Measurements from ENCODE around the gene C2CD3. TPM values are rescaled to one million over a fixed set of nuclear protein-coding genes. Genes with fewer than 3 reads are reported as not detected.
A peak's percentile ranks its signal among the peaks of the same experiment; 100 is the strongest.
"Not testable (repeated sequence)": the region's sequence is repeated elsewhere in the genome, so short reads cannot be mapped to it uniquely, and the experiment has no call there.

C2CD3 gene
- total and polyA plus RNA-seq, 7 donors = 5.1 to 14.4 (median 9.7) TPM

DNA sequence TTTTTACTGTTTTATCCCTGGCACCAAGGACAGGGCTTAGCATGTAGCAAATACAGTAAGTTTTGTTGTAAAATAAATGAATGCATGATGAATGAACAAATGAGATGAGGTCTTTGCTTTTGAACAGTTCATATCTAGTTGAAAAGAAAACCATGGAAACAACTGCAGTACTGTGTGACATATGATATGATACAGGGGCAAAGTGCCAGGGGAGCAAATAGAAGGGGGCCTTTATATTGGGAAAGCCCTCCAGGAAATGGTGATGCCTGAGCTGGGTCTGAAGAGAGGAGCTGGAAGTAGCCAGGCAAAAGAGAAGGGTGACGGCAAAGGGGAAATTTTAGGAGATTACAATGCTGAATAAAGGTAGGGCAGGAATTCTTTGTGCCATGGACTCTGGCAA lies 98.1 kb downstream of the C2CD3 start:
- DNase-seq (no peak), ATAC-seq (no peak)
- Histone ChIP-seq H3K36me3 (ENCODE audit: insufficient read depth in 1 of 2, low read depth in 1 of 2) (peaks cover 7 to 34% of the 10 kb centered on the region in 2 donors), H3K27ac (no peak overlapping the region), H3K27me3 (ENCODE audit: insufficient read depth in 3 of 3, low read length in 2 of 3) (no peaks in the 10 kb centered on the region), H3K9me3 (no peaks in the 10 kb centered on the region), H3K4me1 (peaks cover 43% of the 10 kb centered on the region), H3K4me3 (no peak overlapping the region)
- WGBS, 3 donors = 20 to 67% (median 43%) methylated on average over 1 of the region's 1 CpG
- TF ChIP-seq, protein P1, sequence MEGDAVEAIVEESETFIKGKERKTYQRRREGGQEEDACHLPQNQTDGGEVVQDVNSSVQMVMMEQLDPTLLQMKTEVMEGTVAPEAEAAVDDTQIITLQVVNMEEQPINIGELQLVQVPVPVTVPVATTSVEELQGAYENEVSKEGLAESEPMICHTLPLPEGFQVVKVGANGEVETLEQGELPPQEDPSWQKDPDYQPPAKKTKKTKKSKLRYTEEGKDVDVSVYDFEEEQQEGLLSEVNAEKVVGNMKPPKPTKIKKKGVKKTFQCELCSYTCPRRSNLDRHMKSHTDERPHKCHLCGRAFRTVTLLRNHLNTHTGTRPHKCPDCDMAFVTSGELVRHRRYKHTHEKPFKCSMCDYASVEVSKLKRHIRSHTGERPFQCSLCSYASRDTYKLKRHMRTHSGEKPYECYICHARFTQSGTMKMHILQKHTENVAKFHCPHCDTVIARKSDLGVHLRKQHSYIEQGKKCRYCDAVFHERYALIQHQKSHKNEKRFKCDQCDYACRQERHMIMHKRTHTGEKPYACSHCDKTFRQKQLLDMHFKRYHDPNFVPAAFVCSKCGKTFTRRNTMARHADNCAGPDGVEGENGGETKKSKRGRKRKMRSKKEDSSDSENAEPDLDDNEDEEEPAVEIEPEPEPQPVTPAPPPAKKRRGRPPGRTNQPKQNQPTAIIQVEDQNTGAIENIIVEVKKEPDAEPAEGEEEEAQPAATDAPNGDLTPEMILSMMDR (IDR thresholded peaks at IDR 0.05) = no peak
- intact Hi-C loops (cut with DNase I) = loop anchor here in 1 of 2 donors (5.0 kb wide), 1 partner anchor 60 kb away; no protein-coding TSS in a partner anchor

DNA sequence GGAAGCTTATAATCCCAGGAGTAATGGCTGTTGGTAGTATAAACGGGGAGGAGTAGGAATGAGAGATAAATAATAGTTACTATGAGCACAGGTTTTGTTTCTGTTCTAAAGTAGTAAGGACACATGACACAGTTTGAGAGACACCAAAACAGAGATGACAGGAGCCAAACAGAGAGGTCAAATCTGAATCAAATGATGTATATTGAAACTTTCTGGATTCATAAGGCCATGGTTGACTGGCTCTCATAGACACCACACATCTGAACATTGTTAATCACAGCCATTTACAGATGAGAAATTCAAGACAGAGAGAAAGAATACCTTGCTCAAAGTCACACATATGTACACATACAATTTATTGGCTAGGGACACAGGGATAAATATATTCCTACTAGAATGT lies 98.5 kb downstream of the C2CD3 start:
- Histone ChIP-seq H3K27ac (no peak overlapping the region), H3K36me3 (ENCODE audit: insufficient read depth in 1 of 2, low read depth in 1 of 2) (peaks cover 7 to 32% of the 10 kb centered on the region in 2 donors)
- intact Hi-C loops (cut with DNase I) = loop anchor here in 1 of 2 donors (5.0 kb wide), 1 partner anchor 60 kb away; no protein-coding TSS in a partner anchor

DNA sequence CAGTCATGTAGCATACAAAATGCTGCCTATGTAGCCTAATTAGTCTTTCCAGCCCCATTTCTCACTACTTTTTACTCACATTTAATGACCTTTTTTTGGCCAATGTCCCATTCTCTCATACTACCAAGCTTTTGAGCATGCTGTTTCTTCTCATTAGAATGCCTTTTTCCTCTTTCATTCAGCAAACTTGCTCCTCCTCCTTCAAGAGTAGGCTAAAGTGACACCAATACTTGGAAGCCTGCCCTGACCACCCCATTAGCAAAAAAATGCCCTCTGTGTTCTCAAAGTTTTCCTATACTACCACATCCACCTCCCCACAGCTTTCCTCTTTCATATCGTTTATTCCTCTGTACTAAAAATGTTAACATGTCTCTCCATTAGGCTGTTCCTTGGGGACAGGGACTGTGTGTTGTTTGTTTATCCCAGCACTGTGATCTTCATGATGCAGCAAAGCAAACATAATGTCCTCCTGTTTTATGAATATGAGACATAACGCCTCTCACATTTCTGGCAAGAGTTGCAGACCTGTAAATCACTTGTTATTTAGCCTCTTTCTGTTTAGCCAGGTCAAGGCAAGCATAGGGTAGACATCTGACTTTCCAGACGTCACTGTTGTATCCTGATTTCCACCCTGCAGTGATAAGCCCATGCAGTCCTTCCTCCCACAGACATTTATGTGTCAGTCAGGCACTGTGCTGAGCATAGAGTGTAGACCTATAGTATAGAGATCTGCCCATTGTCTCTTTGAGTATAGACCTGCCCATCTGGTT lies 99.9 kb downstream of the C2CD3 start:
- ATAC-seq (peak; percentile 48 to 92 (median 84)), DNase-seq (no peak)
- WGBS, 3 donors = 22 to 33% (median 30%) methylated on average over 3 of the region's 3 CpGs
- no peaks in the 10 kb centered on the region for H3K9me3 ChIP-seq
- H3K27ac ChIP-seq = peak overlapping the region; percentile 77
- peaks cover 7 to 32% of the 10 kb centered on the region in 2 donors for H3K36me3 ChIP-seq (ENCODE audit: insufficient read depth in 1 of 2, low read depth in 1 of 2)
- H3K4me1 ChIP-seq = peaks cover 43% of the 10 kb centered on the region
- H3K27me3 ChIP-seq (ENCODE audit: insufficient read depth in 3 of 3, low read length in 2 of 3) = no peaks in the 10 kb centered on the region
- intact Hi-C loops (cut with DNase I) = loop anchor here in 1 of 2 donors (5.0 kb wide), 1 partner anchor 59 kb away; no protein-coding TSS in a partner anchor
- peak overlapping the region; percentile 26 for H3K4me3 ChIP-seq
- TF ChIP-seq, protein P1 (IDR thresholded peaks at IDR 0.05) = no peak

More for the DNA sequence above, 98.5 kb downstream of the C2CD3 start:
- Histone ChIP-seq H3K4me1 (peaks cover 43% of the 10 kb centered on the region), H3K27me3 (ENCODE audit: insufficient read depth in 3 of 3, low read length in 2 of 3) (no peaks in the 10 kb centered on the region), H3K9me3 (no peaks in the 10 kb centered on the region), H3K4me3 (no peak overlapping the region)
- whole genome bisulfite sequencing, 3 donors = 52 to 73% (median 57%) methylated on average over 1 of the region's 1 CpG
- no peak for DNase-seq
- TF ChIP-seq, protein P1 (IDR thresholded peaks at IDR 0.05) = no peak
- ATAC-seq = no peak

DNA sequence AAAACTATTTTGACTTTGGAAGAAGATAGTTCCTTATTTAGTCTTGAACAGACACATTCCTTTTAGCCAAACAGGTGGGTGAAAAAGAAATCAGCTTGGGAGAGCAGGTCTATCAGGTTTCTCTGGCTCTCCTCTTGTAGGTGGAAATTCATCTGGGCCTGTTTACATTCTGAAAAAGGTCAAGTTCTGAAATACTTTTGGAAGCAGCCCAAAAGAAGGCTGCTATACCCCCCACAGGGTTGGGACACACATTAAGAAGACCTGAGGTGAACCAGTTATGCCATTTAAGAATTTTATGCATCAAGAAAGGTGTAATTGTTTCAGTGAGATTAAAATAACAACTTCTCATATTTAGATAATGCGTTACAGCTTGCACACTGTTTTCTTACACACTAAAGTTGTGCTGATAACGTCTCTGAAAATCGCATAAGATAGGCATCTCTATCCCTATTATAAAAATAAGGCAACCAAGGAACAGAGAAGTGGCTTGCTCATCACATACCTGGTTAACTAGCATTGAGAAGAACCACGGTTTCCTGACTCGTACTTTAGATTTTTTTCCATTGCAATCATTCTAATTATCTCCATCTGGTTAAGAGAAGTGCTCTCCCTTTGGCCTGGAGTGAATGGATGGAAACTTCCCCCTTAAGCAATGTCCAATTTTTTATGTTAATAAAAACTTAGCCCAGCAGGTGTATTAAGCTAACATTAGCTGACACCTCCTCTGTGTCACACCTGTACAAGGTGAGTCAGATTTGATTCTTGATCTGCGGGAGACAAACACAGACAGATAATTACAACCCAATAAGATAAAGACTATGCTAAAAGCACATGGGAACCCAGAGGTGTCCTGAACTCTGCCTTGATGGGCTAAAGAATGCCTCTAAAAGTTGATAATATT lies 101.4 kb downstream of the C2CD3 start:
- WGBS, 3 donors = 47 to 68% (median 62%) methylated on average over 6 of the region's 6 CpGs
- TF ChIP-seq, protein P1 (IDR thresholded peaks at IDR 0.05) = no peak
- Histone ChIP-seq H3K4me1 (peaks cover 43% of the 10 kb centered on the region), H3K36me3 (ENCODE audit: insufficient read depth in 1 of 2, low read depth in 1 of 2) (peaks cover 7 to 23% of the 10 kb centered on the region in 2 donors), H3K27ac (peak overlapping the region; percentile 77), H3K4me3 (no peak overlapping the region), H3K9me3 (no peaks in the 10 kb centered on the region), H3K27me3 (ENCODE audit: insufficient read depth in 3 of 3, low read length in 2 of 3) (no peaks in the 10 kb centered on the region)
- ATAC-seq = peak; percentile 46 to 61 (median 58)
- no peak for DNase-seq
- intact Hi-C loops (cut with DNase I) = loop anchor here in 1 of 2 donors (5.0 kb wide), 1 partner anchor 57 kb away; no protein-coding TSS in a partner anchor

DNA sequence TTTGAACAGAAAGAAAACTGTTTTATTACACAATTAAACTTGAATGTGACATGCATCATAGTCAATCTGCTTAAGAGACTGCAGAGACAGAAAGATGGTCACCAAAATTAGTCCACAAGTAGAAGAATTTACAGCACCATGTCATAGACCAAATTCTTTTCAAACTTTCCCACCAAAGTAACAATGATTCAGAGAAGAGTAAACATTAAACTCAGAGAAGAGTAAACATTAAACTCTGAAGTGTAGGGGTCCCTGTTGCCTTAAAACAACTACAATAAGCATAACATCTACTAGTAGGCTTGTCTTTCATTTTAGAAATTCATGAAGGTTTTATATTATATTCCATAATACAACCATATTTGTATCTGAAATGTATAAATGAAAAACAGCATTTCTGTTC lies 104.1 kb downstream of the C2CD3 start:
- intact Hi-C loops (cut with DNase I); H3K9me3 ChIP-seq: not testable (repeated sequence)

DNA sequence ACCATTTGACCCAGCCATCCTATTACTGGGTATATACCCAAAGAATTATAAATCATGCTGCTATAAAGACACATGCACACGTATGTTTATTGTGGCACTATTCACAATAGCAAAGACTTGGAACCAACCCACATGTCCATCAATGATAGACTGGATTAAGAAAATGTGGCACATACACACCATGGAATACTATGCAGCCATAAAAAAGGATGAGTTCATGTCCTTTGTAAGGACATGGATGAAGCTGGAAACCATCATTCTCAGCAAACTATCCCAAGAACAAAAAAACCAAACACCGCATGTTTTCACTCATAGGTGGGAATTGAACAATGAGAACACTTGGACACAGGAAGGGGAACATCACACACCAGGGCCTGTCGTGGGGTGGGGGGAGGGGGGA lies 105.3 kb downstream of the C2CD3 start:
- peaks cover 22% of the 10 kb centered on the region for H3K4me1 ChIP-seq
- 98 to 100% (median 100%) methylated on average over 1 to 3 of the region's 3 CpGs for WGBS, 3 donors
- H3K4me3 ChIP-seq; H3K36me3 ChIP-seq (ENCODE audit: insufficient read depth in 1 of 2, low read depth in 1 of 2); intact Hi-C loops (cut with DNase I); ATAC-seq; H3K27ac ChIP-seq; H3K27me3 ChIP-seq (ENCODE audit: insufficient read depth in 3 of 3, low read length in 2 of 3); DNase-seq; H3K9me3 ChIP-seq: not testable (repeated sequence)

More for the DNA sequence above, 104.1 kb downstream of the C2CD3 start:
- H3K36me3 ChIP-seq (ENCODE audit: insufficient read depth in 1 of 2, low read depth in 1 of 2); H3K27me3 ChIP-seq (ENCODE audit: insufficient read depth in 3 of 3, low read length in 2 of 3); H3K4me3 ChIP-seq; H3K27ac ChIP-seq; ATAC-seq; DNase-seq: not testable (repeated sequence)
- peaks cover 32% of the 10 kb centered on the region for H3K4me1 ChIP-seq

DNA sequence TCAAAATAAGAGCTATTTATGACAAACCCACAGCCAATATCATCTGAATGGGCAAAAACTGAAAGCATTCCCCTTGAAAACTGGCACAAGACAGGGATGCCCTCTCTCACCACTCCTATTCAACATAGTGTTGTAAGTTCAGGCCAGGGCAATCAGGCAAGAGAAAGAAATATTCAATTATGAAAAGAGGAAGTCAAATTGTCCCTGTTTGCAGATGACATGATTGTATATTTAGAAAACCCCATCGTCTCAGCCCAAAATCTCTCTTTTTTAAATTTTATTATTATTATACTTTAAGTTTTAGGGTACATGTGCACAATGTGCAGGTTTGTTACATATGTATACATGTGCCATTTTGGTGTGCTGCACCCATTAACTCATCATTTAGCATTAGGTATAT lies 107.2 kb downstream of the C2CD3 start:
- H3K36me3 ChIP-seq (ENCODE audit: insufficient read depth in 1 of 2, low read depth in 1 of 2); H3K4me3 ChIP-seq; DNase-seq; ATAC-seq; intact Hi-C loops (cut with DNase I); H3K27ac ChIP-seq; H3K9me3 ChIP-seq; H3K4me1 ChIP-seq; H3K27me3 ChIP-seq (ENCODE audit: insufficient read depth in 3 of 3, low read length in 2 of 3): not testable (repeated sequence)
- 92 to 100% (median 97%) methylated on average over 1 of the region's 1 CpG for WGBS, 3 donors
